Measurements from ENCODE around the gene KRAS. TPM values are rescaled to one million over a fixed set of nuclear protein-coding genes. Genes with fewer than 3 reads are reported as not detected.

KRAS gene
- total RNA-seq, 1 donor from 2014 or later = 28.6 TPM

GRCh38 chr12:25208554-25208953 is 42.2 kb downstream of the KRAS start:
- no peak for TF ChIP-seq CTCF (IDR thresholded peaks at IDR 0.05)
- intact Hi-C loops (cut with DNase I) = no loop called here
- ATAC-seq (no peak), DNase-seq (no peak)
- Histone ChIP-seq H3K36me3 (peaks cover 54% of the 10 kb centered on the region), H3K9me3 (no peaks in the 10 kb centered on the region), H3K4me1 (no peaks in the 10 kb centered on the region), H3K27ac (no peak overlapping the region), H3K27me3 (ENCODE audit: low read depth) (no peaks in the 10 kb centered on the region), H3K4me3 (no peak overlapping the region)

- intact Hi-C loops (cut with DNase I) = no loop called here
- TF ChIP-seq CTCF (IDR thresholded peaks at IDR 0.05) = no peak
- ATAC-seq (no peak), DNase-seq (no peak)
- H3K4me3 ChIP-seq = no peak overlapping the region
- H3K4me1 ChIP-seq = no peaks in the 10 kb centered on the region
- peaks cover 59% of the 10 kb centered on the region for H3K36me3 ChIP-seq
- H3K27ac ChIP-seq = no peak overlapping the region
- no peaks in the 10 kb centered on the region for H3K27me3 ChIP-seq (ENCODE audit: low read depth)
- no peaks in the 10 kb centered on the region for H3K9me3 ChIP-seq
Observed at GRCh38 chr12:25207846-25208245, 42.9 kb downstream of the KRAS start.

GRCh38 chr12:25207411-25207810 is 43.3 kb downstream of the KRAS start:
- Histone ChIP-seq H3K4me3 (no peak overlapping the region), H3K27ac (no peak overlapping the region), H3K9me3 (no peaks in the 10 kb centered on the region), H3K4me1 (no peaks in the 10 kb centered on the region), H3K36me3 (peaks cover 60% of the 10 kb centered on the region), H3K27me3 (ENCODE audit: low read depth) (no peaks in the 10 kb centered on the region)
- intact Hi-C loops (cut with DNase I) = no loop called here
- TF ChIP-seq CTCF (IDR thresholded peaks at IDR 0.05) = no peak
- DNase-seq = no peak
- ATAC-seq = no peak

- Histone ChIP-seq H3K36me3 (peaks cover 32% of the 10 kb centered on the region), H3K27me3 (ENCODE audit: low read depth) (no peaks in the 10 kb centered on the region), H3K9me3 (no peaks in the 10 kb centered on the region), H3K27ac (no peak overlapping the region), H3K4me3 (no peak overlapping the region), H3K4me1 (no peaks in the 10 kb centered on the region)
- TF ChIP-seq CTCF (IDR thresholded peaks at IDR 0.05) = no peak
- DNase-seq = no peak
- intact Hi-C loops (cut with DNase I) = no loop called here
- ATAC-seq = peak; percentile 9
Observed at GRCh38 chr12:25202137-25202536, 48.6 kb downstream of the KRAS start.

DNA sequence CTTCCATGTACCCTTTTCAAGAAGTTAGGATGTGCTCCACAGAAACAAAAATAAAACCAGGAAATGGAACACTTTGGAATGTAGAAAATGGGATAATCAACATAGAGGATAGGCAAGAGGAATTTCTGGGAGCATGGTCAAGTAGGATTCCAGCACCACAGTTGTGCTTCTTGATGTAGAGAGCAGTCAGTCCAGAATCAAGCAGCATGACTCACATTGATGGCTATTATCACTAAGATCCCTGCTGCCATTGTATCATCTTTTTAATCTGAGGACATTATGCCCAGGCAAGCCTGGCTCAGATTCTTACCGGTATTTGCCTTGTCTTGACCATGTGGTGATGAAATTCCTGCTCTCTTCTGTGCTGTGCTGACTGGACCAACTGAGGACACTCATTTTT is 50.0 kb downstream of the KRAS start:
- no peak for DNase-seq
- Histone ChIP-seq H3K27ac (no peak overlapping the region), H3K4me3 (no peak overlapping the region), H3K9me3 (no peaks in the 10 kb centered on the region), H3K36me3 (peaks cover 23% of the 10 kb centered on the region), H3K27me3 (ENCODE audit: low read depth) (no peaks in the 10 kb centered on the region), H3K4me1 (peaks cover 8% of the 10 kb centered on the region)
- intact Hi-C loops (cut with DNase I) = no loop called here
- ATAC-seq = peak in 1 of 2 donors; percentile 15
- no peak for TF ChIP-seq CTCF (IDR thresholded peaks at IDR 0.05)

DNA sequence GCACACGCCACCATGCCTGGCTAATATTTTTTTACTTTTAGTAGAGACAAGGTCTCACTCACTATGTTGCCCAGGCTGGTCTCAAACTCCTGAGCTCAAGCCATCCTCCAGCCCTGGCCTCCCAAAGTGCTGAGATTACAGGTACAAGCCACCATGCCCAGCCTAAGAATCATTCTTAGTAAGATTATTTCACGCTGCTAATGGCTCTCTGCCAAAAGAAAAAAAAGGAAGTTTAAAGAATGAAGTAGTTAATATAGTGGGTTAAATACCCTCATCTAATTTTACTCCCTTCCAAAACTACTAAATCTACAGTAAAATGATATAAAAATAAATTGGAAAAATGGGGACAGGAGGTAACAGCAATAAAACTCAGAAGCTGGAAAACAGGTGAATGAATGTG is 53.1 kb downstream of the KRAS start:
- no peaks in the 10 kb centered on the region for H3K9me3 ChIP-seq
- H3K4me1 ChIP-seq = peaks cover 18% of the 10 kb centered on the region
- intact Hi-C loops (cut with DNase I) = no loop called here
- no peak for ATAC-seq
- no peak overlapping the region for H3K27ac ChIP-seq
- H3K36me3 ChIP-seq = no peaks in the 10 kb centered on the region
- no peak for TF ChIP-seq CTCF (IDR thresholded peaks at IDR 0.05)
- H3K4me3 ChIP-seq = no peak overlapping the region
- no peaks in the 10 kb centered on the region for H3K27me3 ChIP-seq (ENCODE audit: low read depth)
- DNase-seq = no peak

Data from lower lobe of right lung (tissue), 2 donors.